MCF 10A (cell line): Measurements from ENCODE around the gene SCARB1. TPM values are rescaled to one million over a fixed set of nuclear protein-coding genes. Genes with fewer than 3 reads are reported as not detected.

Experiments
- BruUV-seq: library from RNA; stranded (reverse); fragments of 400-500 nt; replicated peaks from 2 replicates; lab custom pipeline; 2021; lab: Mats Ljungman, UMichigan
- CTCF ChIA-PET: fragments of 300-600 bp; sonication (Branson Sonifier 250); formaldehyde crosslinking; extraction: SDS; loops from one replicate; lab custom pipeline; 2021; ENCODE audit warnings: antibody characterized with exemption, inconsistent platforms; lab: Yijun Ruan, JAX
- POLR2A ChIA-PET: fragments of 300-600, 350-650 bp; sonication (Branson Sonifier 250); formaldehyde crosslinking; extraction: SDS; loops from one replicate; lab custom pipeline; 2020; ENCODE audit warnings: antibody characterized with exemption, inconsistent platforms; lab: Yijun Ruan, JAX
- DNase-seq: peaks from one replicate; pipeline ENCODE4 v3.0.0-alpha.2; 2018; ENCODE audit not compliant: unreplicated experiment
- H3K27ac Mint-ChIP-seq: one replicate; pipeline ENCODE4 v1.8.0; 2022; ENCODE audit warnings: mild to moderate bottlenecking, low read depth, mixed read lengths; ENCODE audit not compliant: unreplicated experiment
- H3K27me3 Mint-ChIP-seq: one replicate; pipeline ENCODE4 v1.8.0; 2022; ENCODE audit warnings: mixed read lengths; ENCODE audit not compliant: insufficient read depth, unreplicated experiment
- H3K36me3 Mint-ChIP-seq: one replicate; pipeline ENCODE4 v1.8.0; 2022; ENCODE audit warnings: mild to moderate bottlenecking, moderate library complexity, mixed read lengths; ENCODE audit not compliant: insufficient read depth, unreplicated experiment
- H3K4me1 Mint-ChIP-seq: one replicate; pipeline ENCODE4 v1.8.0; 2022; ENCODE audit warnings: mixed read lengths; ENCODE audit not compliant: insufficient read depth, unreplicated experiment
- H3K4me3 Mint-ChIP-seq: one replicate; pipeline ENCODE4 v1.8.0; 2022; ENCODE audit warnings: mild to moderate bottlenecking, moderate library complexity, mixed read lengths; ENCODE audit not compliant: unreplicated experiment
- H3K9me3 Mint-ChIP-seq: one replicate; pipeline ENCODE4 v1.8.0; 2022; ENCODE audit warnings: mixed read lengths; ENCODE audit not compliant: unreplicated experiment
- intact Hi-C: fragments of 100-400 bp; cut with micrococcal nuclease; formaldehyde crosslinking; loops from 2 replicates; pipeline ENCODE4 v1.14.1; 2022
- total RNA-seq: library from RNA; stranded (reverse); gene quantifications from 2 replicates; pipeline ENCODE4 v1.2.3, GENCODE V29; 2022
- TF ChIP-seq, protein P1 (sequence below): fragments of 200-600 bp; IDR thresholded peaks from one replicate; pipeline ENCODE4 v1.8.0; 2022; ENCODE audit warnings: antibody characterized with exemption, mild to moderate bottlenecking; ENCODE audit not compliant: unreplicated experiment

Gene SCARB1
- total RNA-seq, 1 experiment from 2014 or later: 71.0 TPM

DNA sequence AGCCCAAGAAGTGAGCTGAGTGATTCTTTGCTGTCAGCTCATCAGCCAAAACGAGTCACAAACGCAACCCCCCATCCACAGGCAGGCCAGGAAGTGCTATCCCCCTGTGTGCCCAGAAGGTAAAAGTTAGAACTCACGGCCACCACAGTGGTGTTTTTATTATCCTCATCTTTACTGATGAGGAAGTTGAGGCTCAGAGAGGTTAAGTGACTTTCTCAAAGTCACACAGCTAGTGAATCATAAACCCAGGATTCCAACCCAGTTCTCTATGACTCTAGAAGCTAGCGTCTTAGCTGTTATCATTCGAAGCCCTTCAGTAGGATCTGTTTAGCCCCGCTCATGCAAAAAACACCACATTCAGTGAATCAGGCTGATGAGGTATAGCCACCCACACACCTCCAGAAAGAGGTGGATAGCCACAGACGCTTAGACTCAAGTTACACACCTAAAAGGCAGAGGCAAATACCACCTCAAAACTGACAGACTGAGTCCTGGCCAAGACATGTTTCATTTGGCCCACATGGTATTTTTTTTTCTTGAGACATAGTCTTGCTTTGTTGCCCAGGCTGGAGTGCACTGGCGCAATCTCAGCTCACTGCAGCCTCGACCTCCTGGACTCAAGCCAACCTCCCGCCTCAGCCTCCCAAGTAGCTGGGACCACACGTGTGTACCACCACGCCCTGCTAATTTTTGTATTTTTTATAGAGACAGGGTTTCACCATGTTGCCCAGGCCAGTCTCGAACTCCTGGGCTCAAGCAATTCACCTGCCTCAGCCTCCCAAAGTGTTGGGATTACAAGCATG, 100.7 kb downstream of the SCARB1 start:
- H3K4me1 Mint-ChIP-seq: peaks cover 23% of the 10 kb centered on the region
- peaks cover under 1% of the 10 kb centered on the region for H3K9me3 Mint-ChIP-seq
- intact Hi-C loops: loop anchor here (5.0 to 10.0 kb wide), 2 partner anchors 81 to 378 kb away; no protein-coding TSS in a partner anchor
- no peaks in the 10 kb centered on the region for H3K36me3 Mint-ChIP-seq
- peak overlapping the region; percentile 54 for H3K27ac Mint-ChIP-seq
- DNase-seq: peak; percentile 83
- TF ChIP-seq, protein P1, sequence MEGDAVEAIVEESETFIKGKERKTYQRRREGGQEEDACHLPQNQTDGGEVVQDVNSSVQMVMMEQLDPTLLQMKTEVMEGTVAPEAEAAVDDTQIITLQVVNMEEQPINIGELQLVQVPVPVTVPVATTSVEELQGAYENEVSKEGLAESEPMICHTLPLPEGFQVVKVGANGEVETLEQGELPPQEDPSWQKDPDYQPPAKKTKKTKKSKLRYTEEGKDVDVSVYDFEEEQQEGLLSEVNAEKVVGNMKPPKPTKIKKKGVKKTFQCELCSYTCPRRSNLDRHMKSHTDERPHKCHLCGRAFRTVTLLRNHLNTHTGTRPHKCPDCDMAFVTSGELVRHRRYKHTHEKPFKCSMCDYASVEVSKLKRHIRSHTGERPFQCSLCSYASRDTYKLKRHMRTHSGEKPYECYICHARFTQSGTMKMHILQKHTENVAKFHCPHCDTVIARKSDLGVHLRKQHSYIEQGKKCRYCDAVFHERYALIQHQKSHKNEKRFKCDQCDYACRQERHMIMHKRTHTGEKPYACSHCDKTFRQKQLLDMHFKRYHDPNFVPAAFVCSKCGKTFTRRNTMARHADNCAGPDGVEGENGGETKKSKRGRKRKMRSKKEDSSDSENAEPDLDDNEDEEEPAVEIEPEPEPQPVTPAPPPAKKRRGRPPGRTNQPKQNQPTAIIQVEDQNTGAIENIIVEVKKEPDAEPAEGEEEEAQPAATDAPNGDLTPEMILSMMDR: no peak
- ChIA-PET CTCF (interaction anchor here (0.6 to 5.0 kb wide), 10 partner anchors 7 to 452 kb away, joined by 3 to 36 read pairs (median 4); no protein-coding TSS in a partner anchor), POLR2A (interaction anchor here (0.5 to 1.4 kb wide), 3 partner anchors 12 to 126 kb away, joined by 3 to 4 read pairs (median 4); no protein-coding TSS in a partner anchor)
- no TSS peak for BruUV-seq
- H3K27me3 Mint-ChIP-seq: no peaks in the 10 kb centered on the region
- no peak overlapping the region for H3K4me3 Mint-ChIP-seq

DNA sequence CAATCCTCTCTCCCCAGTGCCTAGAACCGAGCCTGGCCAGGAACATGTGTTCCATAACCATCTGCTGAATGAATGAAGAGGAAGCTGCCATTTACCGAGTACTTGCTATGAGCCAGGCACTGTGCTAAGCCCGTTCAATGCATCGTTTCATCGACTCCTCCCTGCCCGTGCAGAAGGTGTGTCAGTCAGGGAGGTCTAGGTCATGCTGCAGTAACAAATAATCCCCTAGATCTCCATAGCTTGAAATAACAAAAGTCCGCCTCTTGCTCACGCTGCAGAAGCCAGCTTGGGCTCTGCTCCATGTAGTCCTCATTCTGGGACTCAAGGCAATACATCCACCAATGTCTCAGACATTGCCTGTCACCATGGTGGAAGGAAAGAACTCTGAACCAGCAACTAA, 101.3 kb downstream of the SCARB1 start:
- no peak for DNase-seq
- H3K4me1 Mint-ChIP-seq: peaks cover 23% of the 10 kb centered on the region
- peaks cover 7% of the 10 kb centered on the region for H3K9me3 Mint-ChIP-seq
- H3K27me3 Mint-ChIP-seq: no peaks in the 10 kb centered on the region
- intact Hi-C loops: loop anchor here (5.0 to 10.0 kb wide), 2 partner anchors 80 to 378 kb away; no protein-coding TSS in a partner anchor
- ChIA-PET POLR2A (interaction anchor here (0.5 to 1.1 kb wide), 2 partner anchors 15 to 125 kb away, joined by 3 to 4 read pairs; no protein-coding TSS in a partner anchor), CTCF (interaction anchor here (0.5 to 2.2 kb wide), 6 partner anchors 9 to 430 kb away, joined by 3 to 6 read pairs (median 4); no protein-coding TSS in a partner anchor)
- no peak overlapping the region for H3K27ac Mint-ChIP-seq
- H3K36me3 Mint-ChIP-seq: no peaks in the 10 kb centered on the region
- TF ChIP-seq, protein P1: no peak
- no TSS peak for BruUV-seq
- H3K4me3 Mint-ChIP-seq: no peak overlapping the region

DNA sequence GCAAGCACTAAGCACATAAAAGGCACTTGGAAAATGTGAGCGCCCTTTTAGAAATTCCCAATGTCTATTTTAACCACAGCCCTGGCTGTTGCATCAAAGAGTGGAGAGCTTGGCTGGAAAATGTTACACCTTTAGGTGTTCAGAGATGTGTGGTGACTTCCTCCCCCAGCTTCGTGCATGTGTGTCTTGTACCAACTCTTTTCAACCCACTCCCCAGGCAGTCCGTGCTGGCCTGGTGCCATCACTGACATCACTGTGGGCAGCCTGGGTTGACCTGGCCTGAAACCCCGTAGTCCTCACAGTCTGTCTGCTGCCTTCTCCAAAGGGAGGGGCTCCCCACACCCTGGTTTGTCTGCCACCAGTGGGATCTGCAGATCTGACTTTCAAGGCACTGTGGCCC, 101.8 kb downstream of the SCARB1 start:
- no peak overlapping the region for H3K27ac Mint-ChIP-seq
- DNase-seq: no peak
- intact Hi-C loops: loop anchor here (5.0 to 10.0 kb wide), 2 partner anchors 80 to 377 kb away; no protein-coding TSS in a partner anchor

More for the DNA sequence above, 101.8 kb downstream of the SCARB1 start:
- TF ChIP-seq, protein P1: no peak
- ChIA-PET CTCF (interaction anchor here (0.5 to 2.2 kb wide), 5 partner anchors 9 to 430 kb away, joined by 3 to 6 read pairs (median 3); no protein-coding TSS in a partner anchor), POLR2A (interaction anchor here (0.6 to 1.1 kb wide), 2 partner anchors 125 to 176 kb away, joined by 4 read pairs; no protein-coding TSS in a partner anchor)
- peaks cover 20% of the 10 kb centered on the region for H3K4me1 Mint-ChIP-seq
- no peaks in the 10 kb centered on the region for H3K27me3 Mint-ChIP-seq
- H3K9me3 Mint-ChIP-seq: peaks cover 9% of the 10 kb centered on the region
- no TSS peak for BruUV-seq
- H3K36me3 Mint-ChIP-seq: no peaks in the 10 kb centered on the region
- H3K4me3 Mint-ChIP-seq: no peak overlapping the region
